Kidney (tissue), 14 donors: ENCODE data around the gene OR2W1. TPM values are rescaled to one million over a fixed set of nuclear protein-coding genes. Genes with fewer than 3 reads are reported as not detected.

ENCODE experiments used
- DNase-seq, 5 donors: peaks; one replicate each; pipeline ENCODE4 v3.0.0-alpha.2; 2013 to 2020
- FAIRE-seq: peaks from 2 replicates; lab custom pipeline; 2012; peaks lifted over from hg19 to GRCh38; lab: Jason Lieb, UNC
- H3K27ac ChIP-seq, 2 donors: one replicate each; pipeline ENCODE4 v1.7.0; 2013; ENCODE audit warnings: low read depth in 2 of 2, low read length in 2 of 2, inconsistent platforms in 1 of 2
- H3K27me3 ChIP-seq: one replicate; pipeline ENCODE4 v1.7.1; 2013; ENCODE audit warnings: low read length, inconsistent platforms; ENCODE audit not compliant: control insufficient read depth, insufficient read depth
- H3K36me3 ChIP-seq, 3 donors: one replicate each; pipeline versions ENCODE4 v1.7.0 to v1.7.1; 2013; ENCODE audit warnings: low read length in 3 of 3, control low read depth in 1 of 3, inconsistent platforms in 1 of 3; ENCODE audit not compliant: insufficient read depth in 3 of 3, control insufficient read depth in 2 of 3
- H3K4me1 ChIP-seq, 3 donors: one replicate each; pipeline versions ENCODE4 v1.7.0 to v1.7.1; 2013; ENCODE audit warnings: low read length in 3 of 3, inconsistent platforms in 1 of 3, low read depth in 1 of 3; ENCODE audit not compliant: control insufficient read depth in 2 of 3, insufficient read depth in 2 of 3
- H3K4me3 ChIP-seq, 3 donors: one replicate each; pipeline versions ENCODE4 v1.7.0 to v1.8.1; 2013; ENCODE audit warnings: low read length in 3 of 3, control low read depth in 1 of 3, inconsistent platforms in 1 of 3
- H3K9ac ChIP-seq, 3 donors: one replicate each; pipeline versions ENCODE4 v1.7.0 to v1.7.1; 2013; ENCODE audit warnings: low read length in 3 of 3, control low read depth in 1 of 3, inconsistent platforms in 1 of 3
- H3K9me3 ChIP-seq, 3 donors: one replicate each; pipeline versions ENCODE4 v1.7.0 to v1.7.1; 2013; ENCODE audit warnings: low read length in 3 of 3, control low read depth in 1 of 3, inconsistent platforms in 1 of 3; ENCODE audit not compliant: control insufficient read depth in 2 of 3, insufficient read depth in 1 of 3
- CTCF ChIP-seq: IDR thresholded peaks from 3 replicates; pipeline ENCODE4 v1.5.1; 2012; ENCODE audit warnings: mild to moderate bottlenecking, moderate library complexity, borderline replicate concordance; ENCODE audit not compliant: insufficient read depth; ENCODE audit errors: extremely low read depth
- intact Hi-C: fragments of 100-400 bp; cut with DNase I; formaldehyde crosslinking; loops from one replicate; pipeline ENCODE4 v1.11.1; 2022
- polyA plus RNA-seq: library from polyadenylated mRNA; stranded (reverse); fragments of 350-450 nt; fragmentation: Illumina TruSeq; extraction: RNeasy Lipid Tissue Mini Kit (QIAGEN cat#74804); gene quantifications from one replicate; pipeline ENCODE4 v1.2.3, GENCODE V29; 2014; ENCODE audit warnings: low read depth, low replicate concordance; ENCODE audit not compliant: insufficient read depth
- total RNA-seq: library from RNA; stranded (reverse); fragmentation: NEBNext Ultra II Directional; extraction: Animal tissue kit (Norgen Biotek cat#: 25700); gene quantifications from one replicate; pipeline ENCODE4 v1.2.1, GENCODE V29; 2021
- donor health status: control.
- donor health status: control.
- donor health status: control.
- donor health status: control.
- donor health status: control.
- donor health status: DM: yes; HTN: yes; CAD: no.
- donor health status: Normal renal cell carcinoma (clear cell type).

The OR2W1 gene
- total and polyA plus RNA-seq, 2 donors from 2014 or later = not detected

GRCh38 chr6:28995093-28995650, 49.8 kb downstream of the OR2W1 start:
- H3K4me1 ChIP-seq = no peaks in the 10 kb centered on the region
- no peak overlapping the region for H3K9ac ChIP-seq
- H3K36me3 ChIP-seq = no peaks in the 10 kb centered on the region
- H3K27me3 ChIP-seq = no peaks in the 10 kb centered on the region
- no peak for TF ChIP-seq CTCF
- no peaks in the 10 kb centered on the region for H3K9me3 ChIP-seq
- DNase-seq = no peak
- intact Hi-C loops = no loop called here
- FAIRE-seq = no peak
- H3K4me3 ChIP-seq = no peak overlapping the region
- H3K27ac ChIP-seq = no peak overlapping the region

Other genes with a start within 250 kb of the OR2W1 start
- 47.7 TPM for gene TRIM27, start 121.2 kb downstream of the OR2W1 start, total RNA-seq
- 33.9 TPM for gene TRIM27, start 121.2 kb downstream of the OR2W1 start, polyA plus RNA-seq
- 1.6 TPM for gene ZNF311, start 39.9 kb downstream of the OR2W1 start, total RNA-seq
- 0.77 TPM for gene ZNF311, start 39.9 kb downstream of the OR2W1 start, polyA plus RNA-seq
- not detected for gene OR2B3, start 42.1 kb upstream of the OR2W1 start, total RNA-seq
- gene OR2B3, start 42.1 kb upstream of the OR2W1 start, polyA plus RNA-seq = not detected
- gene OR2J1, start 54.3 kb upstream of the OR2W1 start, total RNA-seq = not detected
- not detected for gene OR2J1, start 54.3 kb upstream of the OR2W1 start, polyA plus RNA-seq
- gene OR2J3, start 62.9 kb upstream of the OR2W1 start, total RNA-seq = not detected
- not detected for gene OR2J3, start 62.9 kb upstream of the OR2W1 start, polyA plus RNA-seq
- gene OR2J2, start 125.7 kb upstream of the OR2W1 start, total RNA-seq = not detected
- gene OR2J2, start 125.7 kb upstream of the OR2W1 start, polyA plus RNA-seq = not detected